ENCODE results near the gene CHCHD1. TPM values are rescaled to one million over a fixed set of nuclear protein-coding genes. Genes with fewer than 3 reads are reported as not detected.
"Not testable (repeated sequence)": the region's sequence is repeated elsewhere in the genome, so short reads cannot be mapped to it uniquely, and the experiment has no call there.

Gene CHCHD1
- 42.0 and 46.8 TPM in 2 replicates for total RNA-seq (2014; rRNA removed; shearing (Covaris generic))
- polyA plus RNA-seq (2015; cell fraction: cytosol; rRNA removed) = 32.8 and 33.6 TPM in 2 replicates
- 21.4 and 25.0 TPM in 2 replicates for polyA plus RNA-seq (2015; cell fraction: nucleus; rRNA removed)

DNA sequence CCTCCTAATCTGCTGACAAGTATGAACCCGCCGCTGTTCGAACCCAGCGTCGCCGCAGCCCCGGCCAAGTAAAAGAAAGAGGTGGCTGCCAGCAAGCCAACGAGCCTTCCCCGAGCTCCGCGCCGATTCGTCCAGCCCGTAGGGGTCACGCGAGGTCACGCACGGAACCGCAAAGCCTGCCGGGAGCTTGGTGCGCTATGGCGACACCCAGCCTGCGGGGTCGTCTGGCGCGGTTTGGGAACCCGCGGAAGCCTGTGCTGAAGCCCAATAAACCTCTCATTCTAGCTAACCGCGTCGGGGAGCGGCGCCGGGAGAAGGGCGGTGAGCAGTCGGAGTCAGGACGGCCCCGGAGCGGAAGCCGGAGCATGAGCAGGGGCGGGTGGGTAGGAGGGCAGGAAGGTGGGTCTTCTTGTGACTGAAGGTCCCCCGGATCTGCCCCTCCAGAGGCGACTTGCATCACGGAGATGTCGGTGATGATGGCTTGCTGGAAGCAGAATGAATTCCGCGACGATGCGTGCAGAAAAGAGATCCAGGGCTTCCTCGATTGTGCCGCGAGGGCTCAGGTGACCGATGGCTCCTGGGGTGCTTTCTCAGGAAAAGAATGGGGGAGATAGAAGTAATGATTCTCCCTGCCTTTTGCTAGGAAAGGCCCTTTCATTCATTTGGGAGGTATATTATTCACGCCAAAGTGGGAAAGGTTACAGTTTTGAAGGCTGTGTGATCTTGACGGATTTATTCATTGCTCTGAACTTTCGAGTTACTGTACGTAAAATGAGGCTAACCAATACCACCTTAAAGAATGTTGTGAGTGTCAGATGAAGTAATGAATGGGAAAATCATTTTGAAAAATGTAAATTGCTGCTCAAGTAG lies at the start of gene CHCHD1:
CHCHD1 (plus strand) TSS at position 170 of the 870 bp plus-strand sequence; CDS start at position 198, 28 bp downstream.
- DNase-seq (ENCODE audit: low read depth, low spot score) = peak; percentile 74
- in situ Hi-C loops (cut with HindIII; ENCODE audit: low pct_unique_long_range_greater_than_20kb, low sequenced_read_pairs) = no loop called here

DNA sequence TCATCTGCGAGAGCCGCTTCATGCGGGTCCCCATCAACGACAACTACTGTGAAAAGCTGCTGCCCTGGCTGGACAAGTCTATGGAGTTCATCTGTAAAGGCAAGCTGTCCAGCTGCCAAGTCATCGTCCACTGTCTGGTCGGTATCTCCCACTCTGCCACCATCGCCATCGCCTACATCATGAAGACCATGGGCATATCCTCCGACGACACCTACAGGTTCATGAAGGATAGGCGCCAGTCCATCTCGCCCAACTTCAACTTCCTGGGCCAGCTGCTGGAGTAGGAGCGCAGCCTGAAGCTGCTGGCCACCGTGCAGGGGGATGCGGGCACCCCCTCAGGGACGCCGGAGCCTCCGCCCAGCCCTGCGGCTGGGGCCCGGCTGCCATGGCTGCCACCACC lies 49.4 kb upstream of the CHCHD1 start:
- no peak for DNase-seq (ENCODE audit: low read depth, low spot score)
- in situ Hi-C loops (cut with HindIII; ENCODE audit: low pct_unique_long_range_greater_than_20kb, low sequenced_read_pairs) = no loop called here

DNA sequence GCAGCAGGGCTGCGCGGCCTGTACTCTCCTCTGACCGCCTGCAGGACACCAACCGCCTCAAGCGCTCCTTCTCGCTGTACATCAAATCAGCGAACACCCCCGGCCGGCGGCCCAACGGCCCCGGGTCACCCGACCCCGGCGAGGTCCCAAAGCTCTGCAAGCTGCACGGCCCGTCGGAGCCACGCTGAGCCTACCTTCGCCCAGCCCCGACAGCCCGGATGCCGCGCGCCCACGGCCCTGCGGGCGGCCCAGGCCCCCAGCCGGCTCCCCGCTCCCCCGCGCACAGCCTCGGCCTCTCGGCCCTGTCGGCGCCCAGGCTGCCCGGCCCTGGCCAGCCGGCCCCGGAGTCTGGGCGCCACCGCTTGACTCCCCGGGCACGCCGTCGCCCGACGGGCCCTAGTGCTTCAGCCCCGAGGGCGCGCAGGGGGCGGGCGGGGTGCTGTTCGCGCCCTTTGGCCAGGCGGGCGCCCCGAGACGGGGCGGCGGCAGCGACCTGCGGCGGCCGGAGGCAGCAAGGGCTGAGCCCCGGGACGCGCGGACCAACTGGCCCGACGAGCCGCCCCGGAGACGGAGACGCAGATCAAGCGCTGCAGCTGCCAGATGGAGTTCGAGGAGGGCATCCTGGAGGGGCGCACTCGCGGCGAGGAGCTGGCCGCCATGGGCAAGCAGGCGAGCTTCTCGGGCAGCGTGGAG lies 48.8 kb upstream of the CHCHD1 start:
- in situ Hi-C loops (cut with HindIII; ENCODE audit: low pct_unique_long_range_greater_than_20kb, low sequenced_read_pairs) = no loop called here
- DNase-seq (ENCODE audit: low read depth, low spot score) = no peak

DNA sequence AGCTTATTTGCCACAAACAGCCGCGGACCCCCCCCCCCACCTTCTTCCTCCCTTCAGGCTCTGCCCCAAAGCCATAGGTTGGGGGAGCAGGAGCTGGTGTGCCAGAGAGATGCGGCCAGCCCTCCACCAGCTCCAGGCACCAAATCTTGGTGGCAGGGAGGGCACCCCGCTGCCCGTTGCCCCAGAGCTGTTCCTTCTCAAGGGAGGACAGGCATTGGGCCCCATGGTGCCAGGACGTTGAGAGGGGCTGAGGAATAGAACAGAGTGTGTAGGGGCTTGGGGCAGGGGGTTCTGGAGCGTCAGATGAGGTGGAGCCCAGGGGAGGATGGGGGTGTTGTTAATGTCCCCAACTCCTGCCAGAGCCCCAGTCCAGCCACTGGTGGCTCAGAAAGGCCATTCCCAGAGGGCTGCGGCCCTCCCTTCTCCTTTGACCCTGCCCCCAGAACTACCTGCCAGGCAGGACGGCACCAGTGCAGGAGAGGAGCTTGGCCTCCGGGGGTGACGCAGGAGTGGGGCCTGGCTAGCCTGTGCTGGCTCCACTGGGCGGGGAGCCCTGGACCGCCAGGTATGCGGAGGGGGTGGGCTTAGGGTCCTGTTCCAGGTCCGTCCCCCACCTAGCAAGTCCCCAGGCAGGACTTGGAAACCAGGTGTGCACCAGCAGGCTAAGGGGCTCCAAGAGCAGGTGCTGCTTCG lies 47.7 kb upstream of the CHCHD1 start:
- no peak for DNase-seq (ENCODE audit: low read depth, low spot score)
- in situ Hi-C loops (cut with HindIII; ENCODE audit: low pct_unique_long_range_greater_than_20kb, low sequenced_read_pairs) = no loop called here

DNA sequence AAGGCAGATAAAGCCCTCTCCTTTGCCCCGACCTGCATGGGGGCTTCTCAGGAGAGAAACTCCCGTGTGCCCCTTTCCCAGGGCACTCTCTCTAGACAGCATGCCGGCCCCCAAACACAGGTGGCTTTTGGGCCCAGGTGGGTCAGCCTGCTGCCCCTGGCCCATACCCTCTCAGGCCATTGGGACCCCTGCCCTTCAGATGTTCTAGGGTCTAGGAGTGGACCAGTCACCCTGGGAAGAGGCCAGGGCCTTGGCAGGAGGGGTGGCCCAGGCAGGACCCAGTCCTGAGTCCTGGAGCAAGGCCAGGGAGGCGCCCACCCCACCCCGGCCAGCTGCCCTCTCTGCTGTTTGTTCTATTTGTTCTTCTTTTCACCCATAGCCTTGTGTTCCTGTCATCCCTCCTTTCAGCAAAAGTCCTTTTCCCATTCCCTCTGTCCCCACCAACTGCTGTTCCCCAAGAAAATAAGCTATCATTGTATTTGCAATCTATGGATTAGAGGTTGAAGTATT lies 47.0 kb upstream of the CHCHD1 start:
- DNase-seq (ENCODE audit: low read depth, low spot score) = no peak
- in situ Hi-C loops (cut with HindIII; ENCODE audit: low pct_unique_long_range_greater_than_20kb, low sequenced_read_pairs) = no loop called here

DNA sequence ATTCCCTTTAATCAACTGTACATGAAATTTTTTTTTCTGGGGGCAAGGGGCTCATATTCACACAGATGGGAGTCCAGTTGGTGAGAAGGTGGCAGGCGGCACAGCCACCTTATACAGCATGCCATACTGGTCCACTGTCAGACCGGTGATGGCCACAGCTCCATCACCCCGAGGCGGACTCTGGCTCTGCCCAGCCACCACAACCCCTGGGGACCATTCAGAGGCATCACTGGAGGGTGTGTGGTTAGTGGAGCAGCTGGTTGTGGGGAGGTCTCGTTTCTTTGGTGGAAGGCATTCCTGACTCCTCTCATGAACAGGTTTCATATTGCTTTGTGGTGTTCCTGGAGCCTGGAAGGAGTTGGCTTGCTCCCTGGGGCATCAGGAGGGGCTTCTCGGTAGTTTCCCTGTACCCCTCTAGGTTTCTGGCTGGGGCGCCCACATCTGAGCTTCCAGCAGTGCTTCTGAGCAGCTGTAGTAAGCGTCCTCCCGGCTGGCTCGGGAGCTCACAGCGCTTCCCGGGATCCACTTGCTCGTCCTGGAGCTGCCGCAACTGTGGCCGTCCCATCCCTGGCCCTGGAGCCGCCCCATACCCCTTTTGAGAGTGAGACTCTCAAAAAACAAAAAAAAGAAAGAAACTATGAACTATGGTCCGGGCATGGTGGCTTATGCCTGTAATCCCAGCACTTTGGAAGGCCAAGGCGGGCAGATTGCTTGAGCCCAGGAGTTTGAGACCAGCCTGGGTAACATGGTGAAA lies 41.2 kb upstream of the CHCHD1 start:
- in situ Hi-C loops (cut with HindIII; ENCODE audit: low pct_unique_long_range_greater_than_20kb, low sequenced_read_pairs); DNase-seq (ENCODE audit: low read depth, low spot score): not testable (repeated sequence)

DNA sequence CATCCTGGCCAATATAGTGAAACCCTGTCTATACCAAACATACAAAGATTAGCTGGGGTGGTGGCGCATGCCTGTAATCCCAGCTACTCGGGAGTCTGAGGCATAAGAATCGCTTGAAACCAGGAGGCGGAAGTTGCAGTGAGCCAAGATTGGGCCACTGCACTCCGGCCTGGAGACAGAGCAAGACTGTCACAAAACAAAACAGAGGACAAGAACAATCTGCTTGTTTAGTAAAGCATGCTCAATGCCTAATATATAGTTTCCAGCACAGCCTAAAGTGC lies 39.5 kb upstream of the CHCHD1 start:
- no peak for DNase-seq (ENCODE audit: low read depth, low spot score)
- in situ Hi-C loops (cut with HindIII; ENCODE audit: low pct_unique_long_range_greater_than_20kb, low sequenced_read_pairs) = no loop called here

DNA sequence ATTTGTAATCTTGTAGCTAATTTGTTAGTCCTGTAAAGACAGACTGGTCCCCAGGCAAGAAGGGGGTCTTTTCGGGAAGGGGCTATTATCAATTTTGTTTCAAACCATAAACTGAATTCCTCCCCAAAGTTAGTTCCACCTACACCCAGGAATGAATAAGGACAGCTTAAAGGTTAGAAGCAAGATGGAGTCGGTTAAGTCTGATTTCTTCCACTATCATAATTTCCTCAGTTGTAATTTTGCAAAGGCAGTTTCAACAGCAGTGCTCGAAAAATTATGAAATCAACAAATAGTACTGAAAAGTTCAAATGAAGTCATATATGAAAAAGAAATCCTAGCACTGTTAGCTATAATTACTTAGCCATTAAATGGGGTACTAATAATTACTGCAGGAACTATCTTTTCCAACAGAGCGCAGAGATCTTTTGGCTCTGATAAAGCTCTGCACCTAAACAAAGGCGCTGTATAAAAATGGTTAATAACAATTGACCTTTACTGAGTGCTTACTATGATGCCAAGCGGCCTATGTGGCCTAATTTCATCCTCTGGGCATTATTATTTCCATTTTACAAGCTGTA lies 38.4 kb upstream of the CHCHD1 start:
- in situ Hi-C loops (cut with HindIII; ENCODE audit: low pct_unique_long_range_greater_than_20kb, low sequenced_read_pairs) = no loop called here
- DNase-seq (ENCODE audit: low read depth, low spot score) = no peak

DNA sequence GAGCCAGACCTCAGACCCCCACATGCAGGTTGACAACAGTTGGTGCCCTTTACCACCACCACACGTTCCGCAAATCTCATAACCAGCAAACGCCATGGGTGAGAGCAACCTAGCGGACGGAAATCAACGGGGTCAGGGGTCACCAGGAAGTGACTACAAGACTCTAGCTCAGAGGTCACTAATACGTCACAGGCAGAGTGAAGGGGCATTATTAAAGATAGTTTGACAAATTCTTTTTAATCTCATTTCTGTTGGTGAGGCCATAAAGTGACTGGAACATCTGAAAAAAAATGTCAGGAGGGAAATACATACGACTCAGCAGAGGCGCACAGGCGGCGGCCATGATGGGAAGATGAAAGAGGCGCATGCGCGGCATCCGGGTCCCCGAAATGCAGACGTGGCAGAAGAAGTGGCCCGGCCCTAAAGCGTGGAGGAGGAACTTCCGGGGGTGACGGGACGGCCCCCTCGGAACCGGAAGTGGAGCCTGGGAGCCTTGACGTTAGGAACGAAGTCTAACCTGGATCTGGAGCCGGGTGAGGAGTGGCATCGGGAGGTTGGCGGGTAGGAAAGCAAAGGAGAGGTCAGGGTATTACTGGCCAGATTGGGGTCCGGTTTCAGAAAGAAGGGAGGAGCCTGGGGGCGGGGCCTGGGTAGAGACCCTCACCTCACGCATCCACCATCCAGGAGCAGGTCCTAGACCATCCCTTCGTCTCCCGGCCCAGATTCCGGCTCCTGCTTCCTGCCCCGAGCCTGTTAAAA lies 37.8 kb upstream of the CHCHD1 start, which contains the start of gene SEC24C:
SEC24C (plus strand) TSS at position 468 of the 759 bp plus-strand sequence. CDS start 2,461 bp downstream, outside the sequence.
- peak; percentile 93 for DNase-seq (ENCODE audit: low read depth, low spot score)
- in situ Hi-C loops (cut with HindIII; ENCODE audit: low pct_unique_long_range_greater_than_20kb, low sequenced_read_pairs) = no loop called here

DNA sequence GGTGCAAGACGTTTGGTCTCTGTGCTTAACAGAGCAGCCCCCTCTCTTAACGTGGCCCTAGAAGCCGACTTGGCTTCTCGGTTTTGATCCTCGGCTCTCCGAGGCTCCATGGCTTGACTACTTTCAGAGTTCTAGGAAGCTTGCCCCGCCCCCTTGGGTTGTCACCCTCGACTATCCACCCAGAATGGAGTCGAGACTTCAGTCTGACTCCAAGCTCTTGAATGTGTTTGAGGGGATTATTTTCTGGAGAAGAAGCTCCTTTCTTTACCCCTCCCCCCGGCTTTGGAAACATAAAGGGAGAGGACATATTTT lies 37.2 kb upstream of the CHCHD1 start:
- in situ Hi-C loops (cut with HindIII; ENCODE audit: low pct_unique_long_range_greater_than_20kb, low sequenced_read_pairs) = no loop called here
- DNase-seq (ENCODE audit: low read depth, low spot score) = peak; percentile 57

DNA sequence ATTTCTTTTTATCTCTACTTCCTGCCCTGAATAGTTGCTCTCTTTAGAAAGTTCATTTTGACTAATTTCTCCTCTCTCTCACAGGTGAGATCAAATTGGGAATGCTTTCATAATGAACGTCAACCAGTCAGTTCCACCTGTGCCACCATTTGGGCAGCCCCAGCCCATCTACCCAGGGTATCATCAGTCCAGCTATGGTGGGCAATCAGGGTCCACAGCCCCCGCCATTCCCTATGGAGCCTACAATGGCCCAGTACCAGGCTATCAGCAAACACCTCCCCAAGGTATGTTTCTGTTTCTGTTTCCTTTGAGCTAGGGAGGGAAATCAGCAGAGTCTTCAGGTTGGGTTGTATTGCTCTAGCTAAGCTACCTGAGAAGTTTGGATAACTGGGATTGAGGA lies 35.1 kb upstream of the CHCHD1 start:
- in situ Hi-C loops (cut with HindIII; ENCODE audit: low pct_unique_long_range_greater_than_20kb, low sequenced_read_pairs) = no loop called here

DNA sequence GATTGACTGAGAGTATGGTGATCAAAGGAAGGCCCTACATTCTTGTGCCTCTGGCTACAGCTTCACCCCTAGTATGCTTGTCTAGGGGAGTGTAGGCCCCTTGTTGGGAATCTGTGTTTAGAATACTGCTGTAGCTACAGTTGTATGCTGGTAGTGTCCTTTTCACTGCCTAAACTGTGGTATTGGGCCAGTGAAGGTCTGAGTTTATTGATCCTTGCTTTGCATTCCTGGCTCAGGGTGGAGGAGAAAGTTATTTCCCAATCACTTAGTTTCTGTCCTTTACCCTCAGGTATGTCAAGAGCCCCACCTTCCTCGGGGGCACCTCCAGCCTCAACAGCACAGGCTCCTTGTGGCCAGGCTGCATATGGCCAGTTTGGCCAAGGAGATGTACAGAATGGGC lies 31.0 kb upstream of the CHCHD1 start:
- in situ Hi-C loops (cut with HindIII; ENCODE audit: low pct_unique_long_range_greater_than_20kb, low sequenced_read_pairs) = no loop called here
- DNase-seq (ENCODE audit: low read depth, low spot score) = no peak

More for the DNA sequence above, 35.1 kb upstream of the CHCHD1 start:
- no peak for DNase-seq (ENCODE audit: low read depth, low spot score)

DNA sequence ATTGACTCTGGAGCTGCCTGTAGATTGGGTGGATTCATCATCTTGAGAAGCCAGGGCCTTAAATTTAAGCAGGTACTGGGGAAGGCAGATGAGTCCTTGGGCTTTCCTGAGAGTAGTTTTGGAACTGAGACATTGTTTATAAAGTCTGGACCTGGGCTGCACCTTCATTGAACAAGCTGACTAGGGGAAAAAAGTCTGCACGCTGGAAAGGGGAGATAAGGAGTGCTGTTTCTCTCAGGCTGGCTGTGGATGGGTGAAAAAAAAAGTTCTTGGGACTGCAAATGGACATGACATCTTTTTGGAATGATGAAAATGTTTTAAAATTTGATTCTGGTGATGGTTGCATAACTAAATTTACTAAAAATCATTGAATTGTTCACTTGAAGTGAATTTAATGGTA lies 25.7 kb upstream of the CHCHD1 start:
- in situ Hi-C loops (cut with HindIII; ENCODE audit: low pct_unique_long_range_greater_than_20kb, low sequenced_read_pairs) = no loop called here
- no peak for DNase-seq (ENCODE audit: low read depth, low spot score)

DNA sequence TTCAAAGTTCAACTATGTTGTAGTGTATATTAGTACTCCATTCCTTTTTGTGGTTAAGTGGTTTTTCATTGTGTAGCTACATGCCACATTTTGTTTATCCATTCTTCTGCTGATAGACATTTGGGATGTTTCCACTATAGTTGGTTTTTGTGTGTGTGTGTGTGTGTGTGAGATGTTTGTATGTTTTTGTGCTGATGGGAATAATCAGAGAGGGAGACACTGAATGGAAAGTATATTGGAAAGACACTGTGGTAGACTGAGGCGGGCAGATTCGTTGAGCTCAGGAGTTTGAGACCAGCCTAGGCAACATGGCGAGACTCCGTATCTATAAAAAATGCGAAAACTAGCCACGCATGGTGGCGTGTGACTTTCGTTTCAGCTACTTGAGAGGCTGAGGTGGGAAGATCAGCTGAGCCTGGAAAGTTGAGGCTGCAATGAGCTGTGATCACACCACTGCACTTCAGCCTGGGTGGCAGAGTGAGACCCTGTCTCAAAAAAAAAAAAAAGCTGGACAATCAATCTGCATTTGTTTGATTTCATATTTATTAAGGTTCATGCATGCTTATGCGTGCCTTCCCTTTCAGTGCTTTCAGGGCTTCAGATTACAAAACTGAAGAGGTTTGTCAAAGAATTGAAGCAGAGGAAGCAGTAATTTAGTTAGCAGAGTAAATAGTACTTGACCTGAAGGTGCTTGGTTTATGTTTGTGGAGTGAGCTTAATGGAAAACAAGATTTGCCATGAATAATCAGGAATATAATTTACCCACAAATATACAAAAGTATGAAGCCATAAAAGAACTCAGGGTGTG lies 22.9 kb upstream of the CHCHD1 start:
- no peak for DNase-seq (ENCODE audit: low read depth, low spot score)
- in situ Hi-C loops (cut with HindIII; ENCODE audit: low pct_unique_long_range_greater_than_20kb, low sequenced_read_pairs) = no loop called here

DNA sequence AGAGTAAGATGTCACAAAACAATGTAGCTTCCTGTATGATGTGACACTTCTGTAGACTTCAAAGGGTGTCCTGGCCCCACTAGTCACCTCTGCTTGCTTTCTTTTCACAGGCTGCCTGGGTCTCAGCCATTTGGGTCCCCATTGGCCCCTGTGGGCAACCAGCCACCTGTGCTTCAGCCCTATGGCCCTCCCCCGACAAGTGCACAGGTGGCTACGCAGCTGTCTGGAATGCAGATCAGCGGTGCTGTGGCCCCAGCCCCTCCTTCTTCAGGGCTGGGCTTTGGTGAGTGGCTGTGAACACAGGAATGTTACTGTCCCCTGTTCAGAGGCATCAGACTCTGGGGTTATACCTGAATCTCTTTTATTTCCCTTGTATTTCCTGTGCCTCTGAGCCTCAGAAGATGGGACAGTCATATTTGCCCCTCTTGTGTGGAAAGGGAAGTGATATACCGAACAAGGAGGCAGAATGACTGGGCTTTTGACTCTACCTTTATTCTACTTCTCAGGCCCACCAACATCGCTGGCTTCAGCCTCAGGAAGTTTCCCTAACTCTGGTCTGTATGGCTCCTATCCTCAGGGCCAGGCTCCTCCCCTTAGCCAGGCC lies 22.2 kb upstream of the CHCHD1 start:
- in situ Hi-C loops (cut with HindIII; ENCODE audit: low pct_unique_long_range_greater_than_20kb, low sequenced_read_pairs) = no loop called here
- no peak for DNase-seq (ENCODE audit: low read depth, low spot score)
